Breast epithelium (tissue), 4 donors: ENCODE results near the gene NDOR1. TPM values are rescaled to one million over a fixed set of nuclear protein-coding genes. Genes with fewer than 3 reads are reported as not detected.

ENCODE experiments used
- DNase-seq, 2 donors: peaks; one replicate each; pipeline ENCODE4 v3.0.0-alpha.2; 2019; ENCODE audit warnings: low spot score in 2 of 2
- H3K27ac ChIP-seq, 2 donors: fragments of 200-600 bp; sonication (generic) in 1 of 2; one replicate each; pipeline ENCODE4 v1.5.1; 2016 to 2019; ENCODE audit warnings: mild to moderate bottlenecking in 1 of 2
- H3K27me3 ChIP-seq, 2 donors: fragments of 200-600 bp; sonication (generic) in 1 of 2; one replicate each; pipeline versions ENCODE4 v1.5.1 to v1.6.0; 2017 to 2019; ENCODE audit warnings: control low read depth in 1 of 2, mild to moderate bottlenecking in 1 of 2
- H3K36me3 ChIP-seq: fragments of 200-600 bp; one replicate; pipeline ENCODE4 v1.5.1; 2019
- H3K4me1 ChIP-seq, 2 donors: fragments of 200-600 bp; sonication (generic); one replicate each; pipeline ENCODE4 v1.5.1; 2016 to 2019; ENCODE audit warnings: control low read depth in 1 of 2
- H3K4me3 ChIP-seq, 3 donors: fragments of 200-600 bp; sonication (generic); 1 replicate in 2 of 3; 2 replicates in 1 of 3; pipeline ENCODE4 v1.5.1; 2016 to 2019; ENCODE audit warnings: mild to moderate bottlenecking in 3 of 3, moderate library complexity in 2 of 3
- H3K9me3 ChIP-seq, 2 donors: fragments of 200-600 bp; sonication (generic) in 1 of 2; one replicate each; pipeline ENCODE4 v1.5.1; 2016 to 2019; ENCODE audit warnings: control low read depth in 1 of 2
- POLR2A ChIP-seq: fragments of 450-650 bp; IDR thresholded peaks from one replicate; pipeline ENCODE4 v1.6.1; 2016; ENCODE audit warnings: antibody characterized with exemption, mild to moderate bottlenecking, moderate library complexity
- POLR2AphosphoS5 ChIP-seq, 3 donors: sonication (generic); formaldehyde crosslinking; IDR thresholded peaks; one replicate each; pipeline ENCODE4 v1.6.1; 2017; ENCODE audit warnings: antibody characterized with exemption in 3 of 3
- intact Hi-C: fragments of 100-400 bp; cut with DNase I; formaldehyde crosslinking; loops from one replicate; pipeline ENCODE4 v1.15.1; 2023; ENCODE audit warnings: low total_unique reads
- total RNA-seq, 3 donors: library from RNA; depleted of rRNA; stranded (reverse); fragments of >200 nt; gene quantifications; one replicate each; pipeline ENCODE4 v1.1.0, GENCODE V29; 2016
- TF ChIP-seq, protein P1 (sequence below), 3 donors: fragments of 450-650 bp; IDR thresholded peaks; one replicate each; pipeline ENCODE4 v1.5.1; 2016 to 2017; ENCODE audit warnings: antibody characterized with exemption in 3 of 3, mild to moderate bottlenecking in 3 of 3, moderate library complexity in 3 of 3

Gene NDOR1
- total RNA-seq, 3 donors from 2014 or later: 4.6 to 9.5 (median 7.2) TPM

DNA sequence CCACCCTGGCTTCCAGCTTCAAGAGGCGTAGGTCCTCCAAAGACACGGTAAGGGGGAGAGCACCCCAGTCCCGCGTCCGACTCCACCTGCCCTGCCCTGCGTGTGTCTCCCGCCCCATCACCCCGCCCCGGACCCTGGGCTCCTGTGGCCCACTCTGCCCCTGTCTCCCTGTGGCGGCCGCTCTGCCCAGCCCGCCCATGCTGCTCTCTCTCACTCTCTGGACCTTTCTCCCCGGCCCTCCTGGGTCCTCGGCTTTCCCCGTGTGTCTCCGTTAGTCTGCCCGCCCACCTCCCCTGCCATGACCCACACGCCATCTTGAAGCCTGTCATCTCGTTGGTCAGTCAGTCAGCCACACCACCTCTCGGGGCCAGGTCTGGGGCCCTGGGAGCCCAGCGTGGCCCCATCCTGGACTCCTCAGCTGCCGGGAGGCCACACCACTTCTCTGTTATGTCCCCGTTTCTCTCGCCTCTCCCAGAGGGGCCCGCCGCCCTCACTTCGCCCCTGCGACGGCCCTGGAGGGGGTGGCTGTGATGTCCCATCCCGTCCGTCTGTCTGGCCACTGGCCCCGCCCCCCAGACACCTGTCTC, 40.2 kb upstream of the NDOR1 start:
- intact Hi-C loops: no loop called here
- peaks cover 32 to 99% of the 10 kb centered on the region in 2 donors for H3K27me3 ChIP-seq
- H3K4me3 ChIP-seq: no peak overlapping the region
- no peaks in the 10 kb centered on the region for H3K9me3 ChIP-seq
- no peaks in the 10 kb centered on the region for H3K36me3 ChIP-seq
- peaks cover 19 to 29% of the 10 kb centered on the region in 2 donors for H3K4me1 ChIP-seq
- TF ChIP-seq POLR2A (no peak), POLR2AphosphoS5 (IDR thresholded peaks at IDR 0.05) (no peak)
- TF ChIP-seq, protein P1, sequence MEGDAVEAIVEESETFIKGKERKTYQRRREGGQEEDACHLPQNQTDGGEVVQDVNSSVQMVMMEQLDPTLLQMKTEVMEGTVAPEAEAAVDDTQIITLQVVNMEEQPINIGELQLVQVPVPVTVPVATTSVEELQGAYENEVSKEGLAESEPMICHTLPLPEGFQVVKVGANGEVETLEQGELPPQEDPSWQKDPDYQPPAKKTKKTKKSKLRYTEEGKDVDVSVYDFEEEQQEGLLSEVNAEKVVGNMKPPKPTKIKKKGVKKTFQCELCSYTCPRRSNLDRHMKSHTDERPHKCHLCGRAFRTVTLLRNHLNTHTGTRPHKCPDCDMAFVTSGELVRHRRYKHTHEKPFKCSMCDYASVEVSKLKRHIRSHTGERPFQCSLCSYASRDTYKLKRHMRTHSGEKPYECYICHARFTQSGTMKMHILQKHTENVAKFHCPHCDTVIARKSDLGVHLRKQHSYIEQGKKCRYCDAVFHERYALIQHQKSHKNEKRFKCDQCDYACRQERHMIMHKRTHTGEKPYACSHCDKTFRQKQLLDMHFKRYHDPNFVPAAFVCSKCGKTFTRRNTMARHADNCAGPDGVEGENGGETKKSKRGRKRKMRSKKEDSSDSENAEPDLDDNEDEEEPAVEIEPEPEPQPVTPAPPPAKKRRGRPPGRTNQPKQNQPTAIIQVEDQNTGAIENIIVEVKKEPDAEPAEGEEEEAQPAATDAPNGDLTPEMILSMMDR (IDR thresholded peaks at IDR 0.05): no peak
- H3K27ac ChIP-seq: no peak overlapping the region
- no peak for DNase-seq

DNA sequence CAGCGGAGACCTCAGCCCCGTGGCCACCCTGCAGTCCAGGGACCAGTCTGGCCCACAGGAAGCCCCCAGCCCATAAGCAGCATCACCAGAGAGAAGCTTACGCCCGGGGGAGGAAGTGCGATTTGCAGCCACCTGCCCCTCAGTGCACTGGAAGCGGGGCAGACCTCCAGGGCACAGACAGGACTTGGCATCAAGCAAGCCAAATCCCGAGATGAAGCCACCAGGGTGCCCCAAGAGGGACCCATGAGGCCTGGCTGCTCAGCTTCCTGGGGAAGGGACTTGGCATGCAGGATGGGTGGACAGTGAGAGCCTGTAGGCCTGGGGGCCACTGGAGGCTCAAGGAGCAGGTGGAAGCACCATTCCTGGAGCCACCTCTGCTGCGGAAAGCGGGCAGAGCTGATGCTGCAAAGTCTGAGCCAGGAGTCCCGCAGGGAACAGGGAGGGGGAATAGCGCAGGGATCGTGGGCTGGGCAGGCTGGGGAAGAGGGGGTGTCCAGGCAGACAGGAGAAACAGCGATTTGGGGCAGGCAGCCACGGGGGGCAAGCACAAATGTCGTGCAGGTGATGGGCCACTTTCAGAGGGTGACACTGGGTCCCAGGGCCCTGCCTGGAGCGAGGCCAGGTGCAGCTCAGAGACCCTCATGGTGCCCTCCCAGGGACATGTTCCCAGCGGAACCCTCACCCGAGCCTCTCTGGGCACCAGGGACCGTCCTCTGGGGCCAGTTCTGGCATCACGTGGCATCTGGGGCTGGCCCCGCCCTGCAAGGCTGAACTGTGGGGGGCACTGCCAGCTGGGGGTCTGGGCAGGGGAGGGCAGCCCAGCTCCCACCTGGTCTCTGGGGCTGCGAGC, 38.9 kb upstream of the NDOR1 start:
- Histone ChIP-seq H3K9me3 (no peaks in the 10 kb centered on the region), H3K27me3 (peaks cover 32 to 87% of the 10 kb centered on the region in 2 donors), H3K4me1 (peaks cover 24 to 30% of the 10 kb centered on the region in 2 donors), H3K4me3 (peak overlapping the region in 1 of 3 donors; percentile 72), H3K27ac (no peak overlapping the region), H3K36me3 (no peaks in the 10 kb centered on the region)
- intact Hi-C loops: no loop called here
- TF ChIP-seq, protein P1 (IDR thresholded peaks at IDR 0.05): no peak
- TF ChIP-seq POLR2A (no peak), POLR2AphosphoS5 (IDR thresholded peaks at IDR 0.05) (no peak)
- DNase-seq: no peak

DNA sequence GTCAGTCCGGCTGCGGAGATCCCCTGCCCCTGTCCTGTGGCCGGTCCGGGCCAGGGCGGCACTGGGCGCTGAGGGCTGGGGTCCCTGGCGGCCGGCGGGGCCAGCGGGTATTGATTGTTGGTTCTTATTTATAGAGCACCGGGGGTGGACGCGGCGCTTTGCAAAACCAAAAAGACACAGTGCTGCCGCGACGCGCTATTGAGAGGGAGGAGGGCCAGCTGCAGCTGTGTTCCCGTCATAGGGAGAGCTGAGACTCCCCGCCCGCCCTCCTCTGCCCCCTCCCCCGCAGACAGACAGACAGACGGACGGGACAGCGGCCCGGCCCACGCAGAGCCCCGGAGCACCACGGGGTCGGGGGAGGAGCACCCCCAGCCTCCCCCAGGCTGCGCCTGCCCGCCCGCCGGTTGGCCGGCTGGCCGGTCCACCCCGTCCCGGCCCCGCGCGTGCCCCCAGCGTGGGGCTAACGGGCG, 38.2 kb upstream of the NDOR1 start:
- TF ChIP-seq POLR2AphosphoS5 (IDR thresholded peaks at IDR 0.05) (no peak), POLR2A (no peak)
- TF ChIP-seq, protein P1 (IDR thresholded peaks at IDR 0.05): no peak
- H3K36me3 ChIP-seq: no peaks in the 10 kb centered on the region
- H3K9me3 ChIP-seq: no peaks in the 10 kb centered on the region
- intact Hi-C loops: no loop called here
- H3K4me3 ChIP-seq: peak overlapping the region in 2 of 3 donors; percentile 52 to 72
- DNase-seq: no peak
- peaks cover 30 to 35% of the 10 kb centered on the region in 2 donors for H3K4me1 ChIP-seq
- H3K27me3 ChIP-seq: peaks cover 32 to 80% of the 10 kb centered on the region in 2 donors
- H3K27ac ChIP-seq: no peak overlapping the region

DNA sequence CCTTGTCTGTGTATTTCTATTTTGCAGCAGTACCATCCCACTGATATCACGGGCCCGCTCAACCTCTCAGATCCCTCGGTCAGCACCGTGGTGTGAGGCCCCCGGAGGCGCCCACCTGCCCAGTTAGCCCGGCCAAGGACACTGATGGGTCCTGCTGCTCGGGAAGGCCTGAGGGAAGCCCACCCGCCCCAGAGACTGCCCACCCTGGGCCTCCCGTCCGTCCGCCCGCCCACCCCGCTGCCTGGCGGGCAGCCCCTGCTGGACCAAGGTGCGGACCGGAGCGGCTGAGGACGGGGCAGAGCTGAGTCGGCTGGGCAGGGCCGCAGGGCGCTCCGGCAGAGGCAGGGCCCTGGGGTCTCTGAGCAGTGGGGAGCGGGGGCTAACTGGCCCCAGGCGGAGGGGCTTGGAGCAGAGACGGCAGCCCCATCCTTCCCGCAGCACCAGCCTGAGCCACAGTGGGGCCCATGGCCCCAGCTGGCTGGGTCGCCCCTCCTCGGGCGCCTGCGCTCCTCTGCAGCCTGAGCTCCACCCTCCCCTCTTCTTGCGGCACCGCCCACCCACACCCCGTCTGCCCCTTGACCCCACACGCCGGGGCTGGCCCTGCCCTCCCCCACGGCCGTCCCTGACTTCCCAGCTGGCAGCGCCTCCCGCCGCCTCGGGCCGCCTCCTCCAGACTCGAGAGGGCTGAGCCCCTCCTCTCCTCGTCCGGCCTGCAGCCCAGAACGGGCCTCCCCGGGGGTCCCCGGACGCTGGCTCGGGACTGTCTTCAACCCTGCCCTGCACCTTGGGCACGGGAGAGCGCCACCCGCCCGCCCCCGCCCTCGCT, 37.5 kb upstream of the NDOR1 start:
- Histone ChIP-seq H3K9me3 (no peaks in the 10 kb centered on the region), H3K4me3 (peak overlapping the region; percentile 15 to 72 (median 52)), H3K36me3 (no peaks in the 10 kb centered on the region), H3K4me1 (peaks cover 33 to 35% of the 10 kb centered on the region in 2 donors), H3K27ac (peak overlapping the region; percentile 52 to 55), H3K27me3 (peaks cover 32 to 74% of the 10 kb centered on the region in 2 donors)
- TF ChIP-seq POLR2A (no peak), POLR2AphosphoS5 (IDR thresholded peaks at IDR 0.05) (no peak)
- TF ChIP-seq, protein P1 (IDR thresholded peaks at IDR 0.05): no peak
- intact Hi-C loops: no loop called here
- no peak for DNase-seq
